HepG2 (cell line): ENCODE results near the gene RPL37A. TPM values are rescaled to one million over a fixed set of nuclear protein-coding genes. Genes with fewer than 3 reads are reported as not detected.

ENCODE experiments used
- GMEB1 ChIP-seq: sonication (generic); formaldehyde crosslinking; IDR thresholded peaks from 2 replicates; pipeline ENCODE4 v1.5.1; 2020; ENCODE audit warnings: missing genetic modification reagents, mild to moderate bottlenecking, borderline replicate concordance
- HOXA7 ChIP-seq: sonication (generic); formaldehyde crosslinking; IDR thresholded peaks from 2 replicates; pipeline ENCODE4 v1.8.1; 2022; ENCODE audit warnings: mild to moderate bottlenecking, missing genetic modification reagents, moderate library complexity
- PPARG ChIP-seq: conservative IDR thresholded peaks from 2 replicates; pipeline ENCODE4 v1.6.1; 2016; ENCODE audit warnings: missing biosample characterization, missing genetic modification reagents
- TCF7 ChIP-seq: sonication (generic); IDR thresholded peaks from 2 replicates; pipeline ENCODE4 v1.6.1; 2016; ENCODE audit warnings: antibody characterized with exemption, low read depth
- ZBTB10 ChIP-seq: sonication (generic); formaldehyde crosslinking; IDR thresholded peaks from 2 replicates; pipeline ENCODE4 v1.4.0; 2020; ENCODE audit warnings: missing genetic modification reagents, borderline replicate concordance
- ZNF281 ChIP-seq: sonication (generic); formaldehyde crosslinking; IDR thresholded peaks from 2 replicates; pipeline ENCODE4 v1.4.0; 2020; ENCODE audit warnings: missing genetic modification reagents, borderline replicate concordance
- ZNF512B ChIP-seq: sonication (generic); formaldehyde crosslinking; IDR thresholded peaks from 2 replicates; pipeline ENCODE4 v1.5.1; 2020; ENCODE audit warnings: missing genetic modification reagents, mild to moderate bottlenecking, borderline replicate concordance
- ZNF569 ChIP-seq: sonication (generic); formaldehyde crosslinking; IDR thresholded peaks from 2 replicates; pipeline ENCODE4 v1.5.0; 2020; ENCODE audit warnings: mild to moderate bottlenecking, missing genetic modification reagents, moderate library complexity, borderline replicate concordance
- ZNF724P ChIP-seq: sonication (generic); formaldehyde crosslinking; IDR thresholded peaks from 2 replicates; pipeline ENCODE4 v1.8.0; 2022; ENCODE audit warnings: missing genetic modification reagents, borderline replicate concordance
- polyA plus RNA-seq, 8 experiments: library from polyadenylated mRNA; depleted of rRNA in 3 of 8; stranded (reverse) in 7 of 8; unstranded in 1 of 8; fragments of >200 nt; fragmentation: Illumina TruSeq in 4 of 8; extraction: Trizol in 4 of 8; gene quantifications; 2 replicates each; pipeline versions ENCODE4 v1.2.1 to v1.2.3, GENCODE V29; 2011 to 2016; ENCODE audit warnings: low read depth in 4 of 8, missing spikeins in 1 of 8, mixed read lengths in 1 of 8; ENCODE audit not compliant: insufficient read depth in 1 of 8
- total RNA-seq, 5 experiments: library from RNA; depleted of rRNA; stranded (reverse); fragments of >200 nt; fragmentation: Illumina TruSeq; extraction: Trizol; gene quantifications; 2 replicates each; pipeline ENCODE4 v1.2.3, GENCODE V29; 2016; ENCODE audit warnings: low read depth in 1 of 5
- TF ChIP-seq, protein P1 (sequence below): sonication (generic); formaldehyde crosslinking; IDR thresholded peaks from 2 replicates; pipeline ENCODE4 v1.4.0; 2020; ENCODE audit warnings: missing genetic modification reagents, borderline replicate concordance

Gene RPL37A
- total and polyA plus RNA-seq, 2 of the 13 experiments (the other 11 are each of a cell fraction or from before 2014, with no cell fraction given), result 6,902 to 7,910 TPM

- TF ChIP-seq GMEB1 (CRISPR knock-in tag), result 0 out of 2 replicates have a peak, but pooled peaks have one; percentile 30
- TF ChIP-seq, protein P1, sequence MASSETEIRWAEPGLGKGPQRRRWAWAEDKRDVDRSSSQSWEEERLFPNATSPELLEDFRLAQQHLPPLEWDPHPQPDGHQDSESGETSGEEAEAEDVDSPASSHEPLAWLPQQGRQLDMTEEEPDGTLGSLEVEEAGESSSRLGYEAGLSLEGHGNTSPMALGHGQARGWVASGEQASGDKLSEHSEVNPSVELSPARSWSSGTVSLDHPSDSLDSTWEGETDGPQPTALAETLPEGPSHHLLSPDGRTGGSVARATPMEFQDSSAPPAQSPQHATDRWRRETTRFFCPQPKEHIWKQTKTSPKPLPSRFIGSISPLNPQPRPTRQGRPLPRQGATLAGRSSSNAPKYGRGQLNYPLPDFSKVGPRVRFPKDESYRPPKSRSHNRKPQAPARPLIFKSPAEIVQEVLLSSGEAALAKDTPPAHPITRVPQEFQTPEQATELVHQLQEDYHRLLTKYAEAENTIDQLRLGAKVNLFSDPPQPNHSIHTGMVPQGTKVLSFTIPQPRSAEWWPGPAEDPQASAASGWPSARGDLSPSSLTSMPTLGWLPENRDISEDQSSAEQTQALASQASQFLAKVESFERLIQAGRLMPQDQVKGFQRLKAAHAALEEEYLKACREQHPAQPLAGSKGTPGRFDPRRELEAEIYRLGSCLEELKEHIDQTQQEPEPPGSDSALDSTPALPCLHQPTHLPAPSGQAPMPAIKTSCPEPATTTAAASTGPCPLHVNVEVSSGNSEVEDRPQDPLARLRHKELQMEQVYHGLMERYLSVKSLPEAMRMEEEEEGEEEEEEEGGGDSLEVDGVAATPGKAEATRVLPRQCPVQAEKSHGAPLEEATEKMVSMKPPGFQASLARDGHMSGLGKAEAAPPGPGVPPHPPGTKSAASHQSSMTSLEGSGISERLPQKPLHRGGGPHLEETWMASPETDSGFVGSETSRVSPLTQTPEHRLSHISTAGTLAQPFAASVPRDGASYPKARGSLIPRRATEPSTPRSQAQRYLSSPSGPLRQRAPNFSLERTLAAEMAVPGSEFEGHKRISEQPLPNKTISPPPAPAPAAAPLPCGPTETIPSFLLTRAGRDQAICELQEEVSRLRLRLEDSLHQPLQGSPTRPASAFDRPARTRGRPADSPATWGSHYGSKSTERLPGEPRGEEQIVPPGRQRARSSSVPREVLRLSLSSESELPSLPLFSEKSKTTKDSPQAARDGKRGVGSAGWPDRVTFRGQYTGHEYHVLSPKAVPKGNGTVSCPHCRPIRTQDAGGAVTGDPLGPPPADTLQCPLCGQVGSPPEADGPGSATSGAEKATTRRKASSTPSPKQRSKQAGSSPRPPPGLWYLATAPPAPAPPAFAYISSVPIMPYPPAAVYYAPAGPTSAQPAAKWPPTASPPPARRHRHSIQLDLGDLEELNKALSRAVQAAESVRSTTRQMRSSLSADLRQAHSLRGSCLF (CRISPR knock-in tag), result no peak
- TF ChIP-seq ZNF569 (CRISPR knock-in tag), result no peak
- no peak for TF ChIP-seq HOXA7 (CRISPR knock-in tag)
- no peak for TF ChIP-seq ZNF512B
- TF ChIP-seq TCF7, result peak; percentile 30; the same call in 1 of the 2 replicates
- TF ChIP-seq ZBTB10 (CRISPR knock-in tag), result 0 out of 2 replicates have a peak, but pooled peaks have one; percentile 16
- TF ChIP-seq PPARG, result 0 out of 2 replicates have a peak, but pooled peaks have one; percentile 43
- no peak for TF ChIP-seq ZNF281
- no peak for TF ChIP-seq ZNF724P
Measured at GRCh38 chr2:216553093-216553478, 54.4 kb downstream of the RPL37A start (continued).
